Right cardiac atrium (tissue), 5 donors: Measurements from ENCODE around the gene SH2D3C. TPM values are rescaled to one million over a fixed set of nuclear protein-coding genes. Genes with fewer than 3 reads are reported as not detected.

Experiments used
- ATAC-seq, 2 donors: fragments of 200-7000 bp; cut with Tn5 transposase; one replicate each; pipeline versions ENCODE4 v1.8.0 to v1.9.1; 2020; ENCODE audit warnings: moderate library complexity in 2 of 2, mild to moderate bottlenecking in 1 of 2
- DNase-seq, 3 donors: peaks; one replicate each; pipeline ENCODE4 v3.0.0-alpha.2; 2020
- H3K27ac ChIP-seq: one replicate; pipeline ENCODE4 v1.5.1; 2013; ENCODE audit warnings: mild to moderate bottlenecking, low read length, control low read depth, moderate library complexity
- H3K27me3 ChIP-seq: one replicate; pipeline ENCODE4 v1.6.1; 2013; ENCODE audit not compliant: control insufficient read depth, insufficient read depth
- H3K4me1 ChIP-seq: one replicate; pipeline ENCODE4 v1.6.1; 2013; ENCODE audit warnings: low read length; ENCODE audit not compliant: control insufficient read depth, insufficient read depth
- H3K4me3 ChIP-seq: one replicate; pipeline ENCODE4 v1.5.1; 2013; ENCODE audit warnings: low read length, control low read depth
- H3K9me3 ChIP-seq: one replicate; pipeline ENCODE4 v1.6.1; 2013; ENCODE audit warnings: low read length; ENCODE audit not compliant: control insufficient read depth
- WGBS: extraction: QIAGEN DNeasy Blood & Tissue Kit; methylation state at CpG from one replicate; pipeline ENCODE4 v1.1.7; 2013; 5-methylcytosine and 5-hydroxymethylcytosine counted together
- intact Hi-C, 4 donors: fragments of 100-400 bp; cut with DNase I; formaldehyde crosslinking; loops; one replicate each; pipeline versions ENCODE4 v1.11.0 to v1.14.0; 2022 to 2023
- polyA plus RNA-seq: library from polyadenylated mRNA; stranded (reverse); fragments of 200-250 nt; gene quantifications from one replicate; pipeline ENCODE4 v1.2.3, GENCODE V29; 2013
- total RNA-seq, 4 donors: library from RNA; stranded (reverse); fragmentation: NEBNext Ultra II Directional; extraction: Animal tissue kit (Norgen Biotek cat#: 25700); gene quantifications; one replicate each; pipeline ENCODE4 v1.2.1, GENCODE V29; 2021
- donor health status: healthy with polysubstance abuse.
- donor health status: DM: no; HTN: yes; CAD: no.
- donor health status: DM: no; HTN: no; CAD: no.
- donor health status: DM: no; HTN: yes; CAD: no; lungs with severe emphysema.
- donor health status: DM: yes; HTN: yes; CAD: no.

The SH2D3C gene
- total and polyA plus RNA-seq, 5 donors, result 9.4 to 17.4 (median 14.3) TPM

DNA sequence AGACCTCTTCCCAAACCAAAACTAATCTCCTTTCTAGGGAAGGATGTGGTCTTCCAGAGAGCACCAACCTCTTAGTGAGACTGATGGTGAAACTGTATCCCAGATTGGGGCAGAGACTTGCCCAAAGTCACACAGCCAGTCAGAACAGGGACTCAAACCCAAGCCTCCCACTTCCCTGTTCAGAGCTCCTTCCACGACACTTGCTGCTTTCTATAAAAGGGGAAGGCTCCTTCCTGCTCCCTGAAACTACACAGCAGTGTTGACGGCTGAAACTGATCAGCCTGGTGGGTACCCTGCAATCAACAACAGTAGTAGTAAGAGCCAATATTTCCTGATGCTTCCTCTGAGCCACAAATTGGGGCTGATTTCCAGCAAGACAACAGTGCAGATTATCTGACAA lies 44.9 kb downstream of the SH2D3C start:
- ATAC-seq (no peak), DNase-seq (no peak)
- intact Hi-C loops, result loop anchor here (2.0 to 10.0 kb wide), 6 partner anchors 51 to 191 kb away; partner anchors contain the start of gene AK1 (in 2 of the 4)
- WGBS, result 65% methylated on average over 2 of the region's 2 CpGs
- H3K9me3 ChIP-seq, result no peaks in the 10 kb centered on the region
- H3K4me3 ChIP-seq, result no peak overlapping the region
- no peaks in the 10 kb centered on the region for H3K27me3 ChIP-seq
- H3K4me1 ChIP-seq, result peaks cover 6% of the 10 kb centered on the region
- no peak overlapping the region for H3K27ac ChIP-seq

DNA sequence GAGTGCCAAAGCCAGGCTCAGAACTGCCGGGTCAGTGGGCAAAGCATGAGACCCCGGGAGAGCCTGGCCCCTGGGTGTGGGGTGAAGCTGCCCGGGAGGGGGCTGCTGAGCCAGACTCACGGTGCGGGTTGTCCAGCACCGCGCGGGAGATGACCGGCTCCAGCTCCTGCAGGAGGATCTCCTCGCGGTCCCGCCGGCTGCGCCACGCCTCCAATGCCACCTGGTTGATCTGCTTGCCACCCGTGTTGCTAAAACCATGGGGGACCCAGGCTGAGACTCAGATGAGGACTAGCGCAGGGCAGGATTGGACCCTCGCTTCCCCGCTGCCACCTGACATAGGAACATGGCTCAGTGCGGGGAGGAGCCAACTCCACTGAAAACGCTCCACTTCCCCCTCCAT lies 46.0 kb downstream of the SH2D3C start:
- Histone ChIP-seq H3K9me3 (no peaks in the 10 kb centered on the region), H3K4me1 (peaks cover 6% of the 10 kb centered on the region), H3K27me3 (no peaks in the 10 kb centered on the region), H3K27ac (no peak overlapping the region), H3K4me3 (no peak overlapping the region)
- no peak for ATAC-seq
- DNase-seq, result peak in 2 of 3 donors; percentile 13 to 65
- WGBS, result 96% methylated on average over 21 of the region's 21 CpGs
- intact Hi-C loops, result loop anchor here (5.0 to 10.0 kb wide), 4 partner anchors 140 to 192 kb away; partner anchors contain the start of gene AK1 (in 2 of the 4)

DNA sequence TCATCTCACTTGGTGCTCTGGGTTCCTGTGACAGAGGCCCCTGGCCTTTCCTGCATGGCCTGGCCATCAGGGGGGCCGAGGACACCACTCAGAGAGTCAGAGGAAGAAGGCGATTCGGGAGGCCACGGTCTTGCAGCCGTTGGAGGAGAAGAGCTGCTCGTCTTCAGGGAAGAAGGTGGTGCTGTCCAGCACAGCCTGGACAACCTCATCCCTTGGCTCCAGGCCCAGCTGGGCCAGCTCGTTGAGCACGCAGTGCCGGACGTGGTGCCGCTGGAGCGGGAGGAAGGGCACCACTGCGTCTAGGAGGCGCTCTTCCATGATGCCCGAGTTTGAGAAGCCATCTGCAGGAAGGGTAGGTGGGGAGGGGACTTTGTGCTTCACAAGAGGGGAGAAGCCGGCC lies 46.5 kb downstream of the SH2D3C start:
- 65% methylated on average over 16 of the region's 16 CpGs for WGBS
- no peaks in the 10 kb centered on the region for H3K9me3 ChIP-seq
- no peak overlapping the region for H3K4me3 ChIP-seq
- H3K4me1 ChIP-seq, result peaks cover 6% of the 10 kb centered on the region
- no peak overlapping the region for H3K27ac ChIP-seq
- ATAC-seq, result no peak
- no peaks in the 10 kb centered on the region for H3K27me3 ChIP-seq
- intact Hi-C loops, result loop anchor here (5.0 to 10.0 kb wide), 4 partner anchors 140 to 193 kb away; partner anchors contain the start of gene AK1 (in 2 of the 4)
- peak in 2 of 3 donors; percentile 22 to 56 for DNase-seq

DNA sequence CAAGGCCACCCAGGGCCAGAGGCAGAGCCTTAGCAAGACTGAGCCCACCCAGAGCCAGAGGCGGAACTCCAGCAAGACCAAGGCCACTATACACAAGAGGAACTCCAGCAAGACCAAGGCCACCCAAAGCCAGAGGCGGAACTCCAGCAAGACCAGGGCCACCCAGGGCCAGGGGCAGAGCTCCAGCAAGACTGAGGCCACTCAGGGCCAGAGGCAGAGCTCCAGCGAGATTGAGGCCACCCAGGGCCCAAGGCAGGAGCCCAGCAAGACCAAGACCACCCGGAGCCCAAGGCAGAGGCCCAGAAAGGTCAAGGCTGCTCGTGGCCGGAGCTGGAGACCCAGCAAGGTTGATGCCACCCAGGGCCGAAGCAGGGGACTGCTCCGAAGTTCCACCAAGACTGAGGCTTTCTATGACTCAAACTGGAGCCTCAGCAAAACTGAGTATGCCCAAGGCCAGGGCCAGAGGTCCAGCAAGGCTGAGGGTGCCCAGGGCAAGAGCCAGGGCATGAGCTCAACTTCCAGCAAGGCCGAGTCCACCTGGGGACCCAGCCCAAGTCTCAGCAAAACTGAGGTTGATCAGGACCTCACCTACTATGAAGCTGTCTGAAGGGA lies 47.6 kb downstream of the SH2D3C start:
- Histone ChIP-seq H3K4me1 (peaks cover 6% of the 10 kb centered on the region), H3K27ac (no peak overlapping the region), H3K27me3 (no peaks in the 10 kb centered on the region), H3K9me3 (no peaks in the 10 kb centered on the region), H3K4me3 (no peak overlapping the region)
- WGBS, result 88% methylated on average over 9 of the region's 9 CpGs
- ATAC-seq, result no peak
- peak in 2 of 3 donors; percentile 11 to 36 for DNase-seq
- intact Hi-C loops, result loop anchor here (5.0 to 10.0 kb wide), 4 partner anchors 139 to 194 kb away; partner anchors contain the start of gene AK1 (in 2 of the 4)

DNA sequence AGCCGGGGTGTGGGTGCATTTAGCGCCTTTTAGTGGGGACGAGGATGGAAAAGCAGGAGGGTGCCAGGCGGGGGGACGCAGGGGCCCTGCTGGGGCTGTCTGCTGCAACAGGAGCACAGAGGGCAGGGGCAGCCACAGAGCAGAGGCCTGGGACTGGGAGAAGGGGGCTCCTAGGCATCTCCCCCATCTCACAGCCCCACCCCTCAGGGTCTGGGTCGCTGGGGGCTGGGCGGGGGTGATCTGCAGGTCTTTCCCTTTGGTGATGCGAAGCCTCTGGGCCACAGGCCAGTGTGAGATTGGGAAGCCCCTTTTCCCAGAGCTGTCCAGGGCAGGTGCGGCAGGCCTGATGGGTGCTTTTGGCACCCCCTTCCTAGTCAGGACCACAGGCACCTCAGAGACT lies 48.2 kb downstream of the SH2D3C start:
- Histone ChIP-seq H3K27ac (no peak overlapping the region), H3K27me3 (no peaks in the 10 kb centered on the region), H3K4me3 (no peak overlapping the region), H3K4me1 (peaks cover 6% of the 10 kb centered on the region), H3K9me3 (no peaks in the 10 kb centered on the region)
- intact Hi-C loops, result loop anchor here (5.0 to 10.0 kb wide), 4 partner anchors 138 to 195 kb away; partner anchors contain the start of gene AK1 (in 2 of the 4)
- DNase-seq (peak in 1 of 3 donors; percentile 9), ATAC-seq (no peak)
- WGBS, result 82% methylated on average over 9 of the region's 9 CpGs

DNA sequence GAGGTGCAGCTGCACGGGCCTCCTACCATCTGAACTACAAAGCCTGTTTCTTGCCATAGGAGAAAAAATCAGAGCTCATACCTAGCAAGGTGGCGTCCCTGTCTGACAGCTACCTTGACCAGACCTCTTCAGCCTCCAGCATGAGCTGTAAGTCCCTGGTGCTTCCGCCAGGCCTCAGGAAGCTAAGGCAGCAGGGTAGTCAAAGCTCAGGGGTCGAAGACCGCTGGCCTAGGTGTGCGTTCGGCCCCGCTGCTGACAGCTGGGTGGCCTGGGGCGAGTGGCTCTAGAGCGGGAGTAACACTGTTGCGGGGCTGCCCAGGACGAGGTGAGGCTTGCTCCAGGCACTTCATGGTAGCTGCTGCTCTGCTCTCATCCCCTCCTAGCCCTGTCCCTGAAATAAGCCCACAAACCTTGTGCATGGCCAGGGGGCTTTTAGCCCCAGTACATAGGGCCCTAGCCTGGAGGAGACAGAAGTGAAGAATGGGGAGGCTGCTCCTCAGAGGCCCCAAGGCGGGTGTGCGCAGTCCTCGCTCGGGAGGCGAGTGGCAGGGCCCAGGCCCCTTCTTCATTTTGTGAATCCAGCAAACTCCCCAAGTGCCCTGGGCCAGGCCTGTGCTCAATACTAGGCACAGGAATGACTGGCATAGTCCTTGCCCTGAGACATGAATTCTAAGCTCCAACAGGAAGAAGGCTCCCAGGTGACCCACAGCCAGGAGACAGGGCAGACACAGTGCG lies 48.8 kb downstream of the SH2D3C start:
- H3K9me3 ChIP-seq, result no peaks in the 10 kb centered on the region
- H3K4me1 ChIP-seq, result peaks cover 6% of the 10 kb centered on the region
- intact Hi-C loops, result loop anchor here (5.0 to 10.0 kb wide), 4 partner anchors 137 to 195 kb away; partner anchors contain the start of gene AK1 (in 2 of the 4)
- no peaks in the 10 kb centered on the region for H3K27me3 ChIP-seq
- no peak overlapping the region for H3K27ac ChIP-seq
- no peak for ATAC-seq
- WGBS, result 88% methylated on average over 18 of the region's 18 CpGs
- peak in 2 of 3 donors; percentile 3 to 32 for DNase-seq
- H3K4me3 ChIP-seq, result no peak overlapping the region

DNA sequence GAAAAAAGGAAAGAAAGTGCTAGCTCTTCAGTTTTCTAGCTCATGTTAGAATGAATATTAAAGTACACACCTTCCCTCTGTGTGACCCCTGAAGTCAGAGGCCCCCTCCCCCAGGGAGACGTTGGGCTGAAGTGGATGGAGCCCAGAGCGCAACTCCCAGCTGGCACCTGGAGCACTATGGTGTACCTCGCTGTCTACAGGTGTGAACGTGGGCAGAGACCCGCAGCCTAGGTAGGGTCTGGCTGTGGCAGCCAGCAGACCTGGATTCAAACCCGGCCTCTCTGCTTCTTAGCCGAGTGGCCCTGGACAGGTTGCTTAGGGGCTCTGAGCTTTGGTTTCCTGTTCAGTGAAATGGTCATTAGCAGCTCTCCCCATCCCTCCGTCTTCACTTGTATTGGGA lies 49.7 kb downstream of the SH2D3C start:
- intact Hi-C loops, result no loop called here

DNA sequence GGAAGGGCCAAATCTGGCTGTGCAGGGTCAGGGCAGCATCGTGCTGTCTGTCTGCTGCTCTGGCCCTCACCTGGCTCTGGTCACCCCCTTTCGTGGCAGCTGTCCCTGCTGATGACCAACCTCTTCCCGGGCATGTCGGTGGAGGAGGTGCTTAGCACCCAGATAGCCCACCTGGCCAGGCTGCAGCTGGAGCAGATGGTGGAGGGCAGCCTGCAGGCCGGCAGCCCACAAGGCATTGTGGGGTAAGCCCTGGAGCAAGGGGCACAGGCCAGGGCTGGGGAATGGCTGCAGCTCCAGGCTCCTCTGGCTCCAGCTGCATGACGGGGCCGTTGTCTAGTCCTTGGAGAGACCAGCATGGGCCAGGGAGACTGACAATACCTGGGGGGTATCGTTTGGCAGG lies 51.6 kb downstream of the SH2D3C start:
- DNase-seq, result peak in 1 of 3 donors; percentile 40
- Histone ChIP-seq H3K9me3 (no peaks in the 10 kb centered on the region), H3K27ac (no peak overlapping the region), H3K4me3 (no peak overlapping the region), H3K27me3 (no peaks in the 10 kb centered on the region), H3K4me1 (no peaks in the 10 kb centered on the region)
- intact Hi-C loops, result no loop called here
- WGBS, result 80% methylated on average over 8 of the region's 8 CpGs
- ATAC-seq, result no peak

More for the DNA sequence above, 49.7 kb downstream of the SH2D3C start:
- ATAC-seq (no peak), DNase-seq (peak in 1 of 3 donors; percentile 20)
- Histone ChIP-seq H3K4me1 (no peaks in the 10 kb centered on the region), H3K27me3 (no peaks in the 10 kb centered on the region), H3K9me3 (no peaks in the 10 kb centered on the region), H3K4me3 (no peak overlapping the region), H3K27ac (no peak overlapping the region)
- WGBS, result 87% methylated on average over 8 of the region's 8 CpGs

DNA sequence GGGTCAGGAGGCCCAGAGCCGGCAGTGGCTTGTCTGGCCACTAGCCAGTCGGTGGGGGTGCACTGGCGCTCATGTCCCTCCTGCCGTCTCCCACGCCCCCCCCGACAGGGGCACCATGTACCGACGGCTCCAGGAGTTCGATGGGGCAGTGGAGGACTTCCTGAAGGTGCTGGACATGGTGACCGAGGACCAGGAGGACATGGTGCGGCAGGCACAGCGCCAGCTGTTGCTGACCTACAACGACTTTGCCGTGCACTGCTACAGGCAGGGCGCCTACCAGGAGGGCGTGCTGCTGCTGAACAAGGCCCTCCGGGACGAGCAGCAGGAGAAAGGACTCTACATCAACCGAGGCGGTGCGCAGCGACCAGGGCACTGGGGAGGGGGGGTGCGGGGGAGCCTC lies 54.5 kb downstream of the SH2D3C start:
- Histone ChIP-seq H3K4me3 (no peak overlapping the region), H3K4me1 (no peaks in the 10 kb centered on the region), H3K9me3 (no peaks in the 10 kb centered on the region), H3K27ac (no peak overlapping the region), H3K27me3 (no peaks in the 10 kb centered on the region)
- ATAC-seq (peak; percentile 10 to 30), DNase-seq (peak in 2 of 3 donors; percentile 68 to 70)
- 45% methylated on average over 23 of the region's 23 CpGs for WGBS
- intact Hi-C loops, result loop anchor here in 1 of 4 donors (5.0 kb wide), 1 partner anchor 222 kb away; no protein-coding TSS in a partner anchor

DNA sequence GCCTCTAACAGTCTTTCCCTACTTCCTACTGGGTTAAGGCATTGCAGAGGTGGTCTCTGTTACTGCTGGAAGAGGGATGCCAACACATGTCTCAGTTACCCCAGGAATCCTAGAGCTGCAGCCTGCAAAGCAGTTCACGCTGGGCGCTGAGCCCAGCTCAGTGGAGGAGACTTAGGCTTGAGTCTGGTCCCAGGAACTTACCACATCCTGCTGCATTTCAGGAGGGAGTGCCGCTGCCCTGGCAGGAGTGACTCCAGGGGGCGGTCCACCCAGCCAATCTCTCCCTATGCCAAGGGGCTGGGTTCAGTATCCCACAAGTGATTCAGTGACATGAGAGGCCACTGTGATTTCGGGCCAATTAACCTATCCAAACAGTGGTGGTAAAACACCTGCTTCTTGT lies 55.0 kb downstream of the SH2D3C start:
- no peaks in the 10 kb centered on the region for H3K9me3 ChIP-seq
- no peaks in the 10 kb centered on the region for H3K4me1 ChIP-seq
- peak in 1 of 2 donors; percentile 7 for ATAC-seq
- WGBS, result 85% methylated on average over 5 of the region's 5 CpGs
- DNase-seq, result peak in 2 of 3 donors; percentile 46 to 57
- intact Hi-C loops, result loop anchor here in 1 of 4 donors (5.0 kb wide), 1 partner anchor 221 kb away; no protein-coding TSS in a partner anchor
- no peak overlapping the region for H3K27ac ChIP-seq
- no peak overlapping the region for H3K4me3 ChIP-seq
- no peaks in the 10 kb centered on the region for H3K27me3 ChIP-seq

DNA sequence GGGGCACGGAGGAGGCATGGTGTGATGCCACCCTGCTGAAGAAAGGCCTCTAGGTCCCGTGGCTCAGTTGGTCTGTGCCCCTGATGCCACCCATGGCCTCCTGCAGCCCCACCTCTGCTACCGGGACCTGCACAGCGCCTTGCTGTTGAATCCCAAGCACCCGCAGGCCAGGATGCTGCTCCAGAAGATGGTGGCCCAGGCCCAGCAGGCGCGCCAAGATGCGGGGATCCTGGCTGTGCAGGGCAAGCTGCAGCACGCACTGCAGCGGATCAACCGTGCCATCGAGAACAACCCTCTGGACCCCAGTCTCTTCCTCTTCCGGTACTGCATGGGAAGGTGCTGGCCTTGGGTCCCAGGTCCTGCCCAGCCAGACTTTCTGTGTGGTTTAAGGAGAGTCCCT lies 55.5 kb downstream of the SH2D3C start:
- DNase-seq, result peak in 1 of 3 donors; percentile 51
- H3K27ac ChIP-seq, result no peak overlapping the region
- no peaks in the 10 kb centered on the region for H3K9me3 ChIP-seq
- no peaks in the 10 kb centered on the region for H3K27me3 ChIP-seq
- H3K4me1 ChIP-seq, result no peaks in the 10 kb centered on the region
- no peak for ATAC-seq
- intact Hi-C loops, result loop anchor here in 1 of 4 donors (5.0 kb wide), 1 partner anchor 221 kb away; no protein-coding TSS in a partner anchor
- no peak overlapping the region for H3K4me3 ChIP-seq
- WGBS, result 96% methylated on average over 13 of the region's 13 CpGs
